Nephron progenitor cell (in vitro differentiated cells): ENCODE results near the gene CLEC4G.
A peak's percentile ranks its signal among the peaks of the same experiment; 100 is the strongest.
"Not testable (repeated sequence)": the region's sequence is repeated elsewhere in the genome, so short reads cannot be mapped to it uniquely, and the experiment has no call there.

Source experiments
- DNase-seq: peaks from one replicate; pipeline ENCODE4 v3.0.0; 2021
- H3K27ac Mint-ChIP-seq: 2 replicates; pipeline ENCODE4 v1.8.0; 2021; ENCODE audit warnings: mild to moderate bottlenecking, moderate library complexity, mixed read lengths
- H3K27me3 Mint-ChIP-seq: 2 replicates; pipeline ENCODE4 v1.8.0; 2021; ENCODE audit warnings: mild to moderate bottlenecking, low read depth, mixed read lengths; ENCODE audit not compliant: poor library complexity
- H3K36me3 Mint-ChIP-seq: 2 replicates; pipeline ENCODE4 v1.8.0; 2021; ENCODE audit warnings: low read depth, mixed read lengths
- H3K4me1 Mint-ChIP-seq: 2 replicates; pipeline ENCODE4 v1.8.0; 2021; ENCODE audit warnings: mixed read lengths
- H3K4me3 Mint-ChIP-seq: 2 replicates; pipeline ENCODE4 v1.8.0; 2021; ENCODE audit warnings: mild to moderate bottlenecking, moderate library complexity, mixed read lengths
- H3K9me3 Mint-ChIP-seq: 2 replicates; pipeline ENCODE4 v1.8.0; 2021; ENCODE audit warnings: mild to moderate bottlenecking, moderate library complexity, mixed read lengths
- CTCF ChIP-seq: fragments of 200-600 bp; sonication (generic); IDR thresholded peaks from 2 replicates; pipeline ENCODE4 v1.5.0; 2021; ENCODE audit warnings: antibody characterized with exemption

The CLEC4G gene

DNA sequence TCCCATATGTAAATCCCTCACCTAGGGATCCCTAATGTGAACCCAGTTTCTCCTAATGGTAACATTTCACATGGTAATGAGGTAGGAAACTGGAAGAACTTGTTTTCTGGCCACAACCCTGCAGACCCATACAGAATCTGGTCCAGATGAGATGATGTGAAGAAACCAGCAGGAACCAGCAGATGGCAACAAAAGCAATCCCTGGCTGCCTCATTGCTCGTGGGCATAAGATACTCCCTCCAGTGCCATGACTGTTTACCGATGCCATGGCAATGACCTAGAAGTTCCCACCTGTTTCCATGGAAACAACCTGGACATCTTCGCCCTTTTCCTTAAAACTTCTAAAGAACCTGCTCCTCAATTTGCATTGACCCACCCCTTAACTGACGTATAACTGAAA lies 16.8 kb upstream of the CLEC4G start:
- no peak for DNase-seq
- H3K4me1 Mint-ChIP-seq: peaks cover 8% of the 10 kb centered on the region
- H3K27ac Mint-ChIP-seq: no peak overlapping the region
- H3K9me3 Mint-ChIP-seq: peaks cover 19% of the 10 kb centered on the region
- no peak for TF ChIP-seq CTCF
- peaks cover 45% of the 10 kb centered on the region for H3K27me3 Mint-ChIP-seq
- no peaks in the 10 kb centered on the region for H3K36me3 Mint-ChIP-seq
- no peak overlapping the region for H3K4me3 Mint-ChIP-seq

- H3K4me1 Mint-ChIP-seq: peaks cover 8% of the 10 kb centered on the region
- H3K36me3 Mint-ChIP-seq: no peaks in the 10 kb centered on the region
- no peak for DNase-seq
- TF ChIP-seq CTCF: no peak
- peaks cover 16% of the 10 kb centered on the region for H3K9me3 Mint-ChIP-seq
- H3K27me3 Mint-ChIP-seq: peaks cover 46% of the 10 kb centered on the region
- no peak overlapping the region for H3K27ac Mint-ChIP-seq
- no peak overlapping the region for H3K4me3 Mint-ChIP-seq
These were observed 16.3 kb upstream of the CLEC4G start for GRCh38 chr19:7748171-7748570.

DNA sequence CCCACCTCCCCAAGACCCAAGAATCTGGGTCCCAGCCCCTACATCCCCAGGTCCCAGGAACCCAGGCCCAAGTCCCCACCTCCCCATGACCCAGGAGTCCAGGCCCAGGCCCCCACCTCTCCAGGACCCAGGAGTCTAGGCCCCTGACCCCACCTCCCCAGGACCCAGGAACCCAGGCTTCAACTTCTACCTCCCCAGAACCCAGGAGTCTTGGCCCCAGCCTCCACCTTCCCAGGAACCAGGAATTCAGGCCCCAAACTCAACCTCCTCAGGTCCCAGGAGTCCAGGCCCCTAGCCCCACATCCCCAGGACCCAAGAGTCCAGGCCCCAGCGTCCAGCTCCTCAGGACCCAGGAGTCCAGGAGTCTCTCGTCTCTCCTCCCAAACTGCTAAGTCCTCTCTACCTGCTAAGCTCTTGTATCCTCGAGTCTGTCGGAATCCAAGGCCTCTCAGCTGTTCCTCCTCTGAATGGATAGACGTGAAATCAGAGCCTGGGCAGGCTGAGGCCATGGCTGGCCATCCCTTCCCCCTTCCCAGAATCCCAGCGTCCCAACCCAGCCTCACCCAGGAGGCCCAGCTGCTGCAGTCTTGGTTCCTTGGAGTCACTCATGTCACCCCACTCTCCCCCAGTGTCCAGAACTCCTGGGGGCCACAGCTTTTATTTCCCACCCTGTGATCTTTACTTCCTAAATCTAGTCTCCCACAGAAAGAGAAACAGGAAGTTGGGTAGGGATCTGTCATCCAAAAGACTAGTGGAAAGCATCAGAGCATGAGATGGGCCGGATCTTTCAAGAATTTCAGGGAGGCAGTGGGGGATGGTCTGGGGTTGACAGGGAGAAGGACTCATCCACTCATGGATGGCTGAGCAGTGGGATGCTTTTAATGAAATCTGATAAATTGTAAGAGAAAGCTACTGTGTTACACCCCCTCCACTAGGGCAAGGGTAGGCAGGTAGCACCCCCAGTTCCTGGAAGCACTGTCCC lies 15.3 kb upstream of the CLEC4G start, which contains the start of gene CD209:
TSS of gene CD209 (minus strand) at position 632 of the 982 bp plus-strand sequence. CDS start at position 609, 23 bp downstream.
- no peak for DNase-seq
- H3K4me1 Mint-ChIP-seq: peaks cover 8% of the 10 kb centered on the region
- no peak for TF ChIP-seq CTCF
- peaks cover 13% of the 10 kb centered on the region for H3K9me3 Mint-ChIP-seq
- H3K27ac Mint-ChIP-seq: peak within 1 kb of the TSS; percentile 72
- no peak within 1 kb of the TSS for H3K4me3 Mint-ChIP-seq
- H3K36me3 Mint-ChIP-seq: no peaks in the 10 kb centered on the region
- peaks cover 49% of the 10 kb centered on the region for H3K27me3 Mint-ChIP-seq

DNA sequence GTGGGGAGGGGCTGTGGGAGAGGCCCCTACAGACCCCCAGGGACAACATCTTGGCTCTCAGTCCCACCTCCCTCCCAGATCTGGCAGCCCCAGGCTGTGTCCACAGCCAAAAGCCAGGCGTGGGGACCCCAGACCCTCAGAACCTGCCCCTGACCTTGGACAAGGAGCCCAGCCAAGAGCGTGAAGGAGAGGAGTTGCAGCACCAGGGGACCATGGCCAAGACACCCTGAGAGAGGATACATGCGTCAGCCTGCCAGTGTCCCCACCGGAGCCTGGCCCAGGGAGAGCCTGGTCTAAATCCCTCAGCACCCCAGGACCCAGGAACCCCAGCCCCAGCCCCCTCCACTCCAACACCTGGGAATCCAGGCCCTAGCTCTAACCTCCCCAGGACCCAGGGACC lies 14.4 kb upstream of the CLEC4G start:
- H3K4me3 Mint-ChIP-seq, H3K36me3 Mint-ChIP-seq, H3K27ac Mint-ChIP-seq, DNase-seq, H3K4me1 Mint-ChIP-seq: not testable (repeated sequence)
- Mint-ChIP-seq H3K9me3 (peaks cover 13% of the 10 kb centered on the region), H3K27me3 (peaks cover 50% of the 10 kb centered on the region)

GRCh38 chr19:7744871-7745650 lies 13.2 kb upstream of the CLEC4G start:
- no peak for DNase-seq
- peaks cover 9% of the 10 kb centered on the region for H3K9me3 Mint-ChIP-seq
- H3K4me1 Mint-ChIP-seq: peaks cover 8% of the 10 kb centered on the region
- H3K36me3 Mint-ChIP-seq: no peaks in the 10 kb centered on the region
- H3K27ac Mint-ChIP-seq: no peak overlapping the region
- H3K27me3 Mint-ChIP-seq: peaks cover 54% of the 10 kb centered on the region
- H3K4me3 Mint-ChIP-seq: no peak overlapping the region
- no peak for TF ChIP-seq CTCF

DNA sequence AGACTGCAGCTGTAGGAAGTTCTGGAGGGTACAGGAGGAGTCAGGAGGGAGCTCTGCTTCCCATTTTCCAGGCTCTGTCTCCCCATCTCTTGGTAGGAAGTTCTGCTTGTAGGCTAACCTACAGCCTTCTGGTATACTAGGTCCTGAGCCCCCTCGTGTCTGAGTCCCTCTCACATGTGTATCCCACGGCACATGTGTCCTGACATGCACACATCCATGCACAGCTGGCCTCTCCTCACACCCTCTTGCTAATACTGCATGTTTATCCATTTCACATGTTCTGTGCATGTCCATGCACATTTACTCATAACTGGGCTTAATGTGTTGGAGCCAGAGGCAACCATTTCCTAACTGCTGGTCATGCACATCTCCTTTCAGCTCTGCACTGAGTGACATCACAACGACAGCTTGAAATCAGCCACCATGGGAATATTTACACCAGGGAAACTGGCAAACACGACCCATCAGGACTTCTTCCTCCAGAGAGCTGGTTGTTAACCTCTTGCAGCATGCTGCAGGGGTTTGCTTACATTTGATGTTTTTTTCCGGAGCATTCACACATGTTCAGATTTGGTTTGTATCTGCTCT lies 12.4 kb upstream of the CLEC4G start:
- Mint-ChIP-seq H3K27me3 (peaks cover 57% of the 10 kb centered on the region), H3K36me3 (no peaks in the 10 kb centered on the region), H3K4me1 (peaks cover 8% of the 10 kb centered on the region), H3K9me3 (peaks cover 9% of the 10 kb centered on the region), H3K4me3 (no peak overlapping the region), H3K27ac (no peak overlapping the region)
- TF ChIP-seq CTCF: no peak
- no peak for DNase-seq
